ENCODE measurements around the gene FERMT3.

Gene FERMT3

GRCh38 chr11:64165842-64166635 lies 40.5 kb upstream of the FERMT3 start, which contains the start of gene MACROD1:
Gene MACROD1, minus strand, starts transcription at chr11:64166113. Its CDS starts 119 bp downstream, at chr11:64165994.
- Histone ChIP-seq H3K4me1 (ENCODE audit: control insufficient read depth, low read length) (peaks cover 12% of the 10 kb centered on the region), H3K4me3 (ENCODE audit: low read length) (peak within 1 kb of the TSS; percentile 78), H3K9me2 (replicated peaks; ENCODE audit: control insufficient read depth, low read length) (no peaks in the 10 kb centered on the region), H3K27me3 (ENCODE audit: control insufficient read depth, low read length) (no peaks in the 10 kb centered on the region), H3K36me3 (ENCODE audit: control insufficient read depth, low read length) (no peaks in the 10 kb centered on the region), H3F3A (ENCODE audit: control insufficient read depth, insufficient read depth) (0 out of 2 replicates have a peak, but pooled peaks cover 5% of the 10 kb centered on the region), H4K20me1 (ENCODE audit: control insufficient read depth, insufficient read depth, low read depth, low read length) (no peaks in the 10 kb centered on the region), H3K9me3 (ENCODE audit: control insufficient read depth, insufficient read depth, low read length) (no peaks in the 10 kb centered on the region), H3K4me2 (ENCODE audit: low read length) (peak within 1 kb of the TSS; percentile 83), H3K27ac (ENCODE audit: low read depth, low read length) (no peak within 1 kb of the TSS), H3K79me2 (ENCODE audit: control insufficient read depth, low read length) (peaks cover 7% of the 10 kb centered on the region)
- no peak for TF ChIP-seq EZH2phosphoT487 (IDR thresholded peaks at IDR 0.05; ENCODE audit: borderline replicate concordance, low read length)
- TF ChIP-seq CTCF (IDR thresholded peaks at IDR 0.05; ENCODE audit: low read depth, low read length, poor library complexity, severe bottlenecking) = no peak

GRCh38 chr11:64170419-64170818 lies 36.1 kb upstream of the FERMT3 start:
- Histone ChIP-seq H3K27ac (ENCODE audit: low read depth, low read length) (no peak overlapping the region), H3K27me3 (ENCODE audit: control insufficient read depth, low read length) (no peaks in the 10 kb centered on the region), H4K20me1 (ENCODE audit: control insufficient read depth, insufficient read depth, low read depth, low read length) (no peaks in the 10 kb centered on the region), H3K9me2 (replicated peaks; ENCODE audit: control insufficient read depth, low read length) (no peaks in the 10 kb centered on the region), H3K9me3 (ENCODE audit: control insufficient read depth, insufficient read depth, low read length) (no peaks in the 10 kb centered on the region), H3K79me2 (ENCODE audit: control insufficient read depth, low read length) (peaks cover under 1% of the 10 kb centered on the region; the same call in 1 of the 2 replicates), H3K4me3 (ENCODE audit: low read length) (no peak overlapping the region), H3K4me1 (ENCODE audit: control insufficient read depth, low read length) (peaks cover 10% of the 10 kb centered on the region), H3K4me2 (ENCODE audit: low read length) (no peak overlapping the region), H3K36me3 (ENCODE audit: control insufficient read depth, low read length) (no peaks in the 10 kb centered on the region), H3F3A (ENCODE audit: control insufficient read depth, insufficient read depth) (0 out of 2 replicates have a peak, but pooled peaks cover 5% of the 10 kb centered on the region)
- TF ChIP-seq CTCF (IDR thresholded peaks at IDR 0.05; ENCODE audit: low read depth, low read length, poor library complexity, severe bottlenecking) (no peak), EZH2phosphoT487 (IDR thresholded peaks at IDR 0.05; ENCODE audit: borderline replicate concordance, low read length) (no peak)

- peaks cover 11% of the 10 kb centered on the region for H3F3A ChIP-seq (ENCODE audit: control insufficient read depth, insufficient read depth)
- no peaks in the 10 kb centered on the region for H3K9me3 ChIP-seq (ENCODE audit: control insufficient read depth, insufficient read depth, low read length)
- no peak overlapping the region for H3K4me3 ChIP-seq (ENCODE audit: low read length)
- H3K36me3 ChIP-seq (ENCODE audit: control insufficient read depth, low read length) = no peaks in the 10 kb centered on the region; the same call in 1 of the 2 replicates
- TF ChIP-seq EZH2phosphoT487 (IDR thresholded peaks at IDR 0.05; ENCODE audit: borderline replicate concordance, low read length) (no peak), CTCF (IDR thresholded peaks at IDR 0.05; ENCODE audit: low read depth, low read length, poor library complexity, severe bottlenecking) (no peak)
- no peak overlapping the region for H3K27ac ChIP-seq (ENCODE audit: low read depth, low read length)
- H4K20me1 ChIP-seq (ENCODE audit: control insufficient read depth, insufficient read depth, low read depth, low read length) = no peaks in the 10 kb centered on the region
- no peaks in the 10 kb centered on the region for H3K27me3 ChIP-seq (ENCODE audit: control insufficient read depth, low read length)
- H3K9me2 ChIP-seq (replicated peaks; ENCODE audit: control insufficient read depth, low read length) = no peaks in the 10 kb centered on the region
- no peaks in the 10 kb centered on the region for H3K79me2 ChIP-seq (ENCODE audit: control insufficient read depth, low read length)
- peaks cover 29% of the 10 kb centered on the region for H3K4me1 ChIP-seq (ENCODE audit: control insufficient read depth, low read length)
- no peak overlapping the region for H3K4me2 ChIP-seq (ENCODE audit: low read length)
These were observed 32.7 kb upstream of the FERMT3 start for GRCh38 chr11:64173616-64174355.
